ENCODE data around the gene SLC11A1.

The SLC11A1 gene

GRCh38 chr2:218402491-218402901 is 20.4 kb downstream of the SLC11A1 start:
- POLR2A ChIA-PET (ENCODE audit: low non-redundant PET) = no interaction called here
- CTCF ChIA-PET = interaction anchor here (0.6 kb wide), 1 partner anchor 60 kb away, joined by 3 read pairs; no protein-coding TSS in a partner anchor

GRCh38 chr2:218402911-218403411 is 20.9 kb downstream of the SLC11A1 start:
- CTCF ChIA-PET = no interaction called here
- POLR2A ChIA-PET (ENCODE audit: low non-redundant PET) = no interaction called here
- no peak for TF ChIP-seq CTCF (conservative IDR thresholded peaks at IDR 0.05; ENCODE audit: low read depth)
- no peak for DNase-seq (ENCODE audit: low spot score)
- H3K27ac ChIP-seq = peak overlapping the region; percentile 99

More at GRCh38 chr2:218402491-218402901, 20.4 kb downstream of the SLC11A1 start:
- no peak for DNase-seq (ENCODE audit: low spot score)
- H3K27ac ChIP-seq = peak overlapping the region; percentile 99
- no peak for TF ChIP-seq CTCF (conservative IDR thresholded peaks at IDR 0.05; ENCODE audit: low read depth)

- H3K27ac ChIP-seq = peak overlapping the region; percentile 99
- ChIA-PET POLR2A (ENCODE audit: low non-redundant PET) (no interaction called here), CTCF (interaction anchor here (1.0 kb wide), 1 partner anchor 10 kb away, joined by 4 read pairs; no protein-coding TSS in a partner anchor)
- no peak for TF ChIP-seq CTCF (conservative IDR thresholded peaks at IDR 0.05; ENCODE audit: low read depth)
- DNase-seq (ENCODE audit: low spot score) = no peak
These were observed 21.7 kb downstream of the SLC11A1 start for GRCh38 chr2:218403810-218404209.

GRCh38 chr2:218404351-218405085 is 22.4 kb downstream of the SLC11A1 start:
- TF ChIP-seq CTCF (conservative IDR thresholded peaks at IDR 0.05; ENCODE audit: low read depth) = no peak

GRCh38 chr2:218405086-218405745 is 23.1 kb downstream of the SLC11A1 start:
- ChIA-PET CTCF (interaction anchor here (0.6 to 1.0 kb wide), 3 partner anchors 9 to 61 kb away, joined by 3 to 4 read pairs (median 4); no protein-coding TSS in a partner anchor), POLR2A (ENCODE audit: low non-redundant PET) (interaction anchor here (0.7 to 1.2 kb wide), 2 partner anchors 37 to 135 kb away, joined by 3 read pairs; partner anchors contain the start of genes AAMP and PNKD)
- TF ChIP-seq CTCF (conservative IDR thresholded peaks at IDR 0.05; ENCODE audit: low read depth) = no peak
- peak overlapping the region; percentile 99 for H3K27ac ChIP-seq
- DNase-seq (ENCODE audit: low spot score) = no peak

More at GRCh38 chr2:218404351-218405085, 22.4 kb downstream of the SLC11A1 start:
- POLR2A ChIA-PET (ENCODE audit: low non-redundant PET) = interaction anchor here (0.7 to 1.2 kb wide), 2 partner anchors 37 to 134 kb away, joined by 3 read pairs; partner anchors contain the start of genes AAMP and PNKD
- no peak for DNase-seq (ENCODE audit: low spot score)
- peak overlapping the region; percentile 99 for H3K27ac ChIP-seq
- CTCF ChIA-PET = interaction anchor here (0.6 to 1.0 kb wide), 3 partner anchors 8 to 62 kb away, joined by 3 to 4 read pairs (median 4); no protein-coding TSS in a partner anchor

GRCh38 chr2:218405746-218406208 is 23.7 kb downstream of the SLC11A1 start:
- POLR2A ChIA-PET (ENCODE audit: low non-redundant PET) = no interaction called here

More at GRCh38 chr2:218405746-218406208, 23.7 kb downstream of the SLC11A1 start:
- TF ChIP-seq CTCF (conservative IDR thresholded peaks at IDR 0.05; ENCODE audit: low read depth) = no peak
- CTCF ChIA-PET = interaction anchor here (1.0 kb wide), 1 partner anchor 9 kb away, joined by 3 read pairs; no protein-coding TSS in a partner anchor
- DNase-seq (ENCODE audit: low spot score) = no peak
- peak overlapping the region; percentile 99 for H3K27ac ChIP-seq
